ENCODE results near the gene TXN.
A peak's percentile ranks its signal among the peaks of the same experiment; 100 is the strongest.

DNA sequence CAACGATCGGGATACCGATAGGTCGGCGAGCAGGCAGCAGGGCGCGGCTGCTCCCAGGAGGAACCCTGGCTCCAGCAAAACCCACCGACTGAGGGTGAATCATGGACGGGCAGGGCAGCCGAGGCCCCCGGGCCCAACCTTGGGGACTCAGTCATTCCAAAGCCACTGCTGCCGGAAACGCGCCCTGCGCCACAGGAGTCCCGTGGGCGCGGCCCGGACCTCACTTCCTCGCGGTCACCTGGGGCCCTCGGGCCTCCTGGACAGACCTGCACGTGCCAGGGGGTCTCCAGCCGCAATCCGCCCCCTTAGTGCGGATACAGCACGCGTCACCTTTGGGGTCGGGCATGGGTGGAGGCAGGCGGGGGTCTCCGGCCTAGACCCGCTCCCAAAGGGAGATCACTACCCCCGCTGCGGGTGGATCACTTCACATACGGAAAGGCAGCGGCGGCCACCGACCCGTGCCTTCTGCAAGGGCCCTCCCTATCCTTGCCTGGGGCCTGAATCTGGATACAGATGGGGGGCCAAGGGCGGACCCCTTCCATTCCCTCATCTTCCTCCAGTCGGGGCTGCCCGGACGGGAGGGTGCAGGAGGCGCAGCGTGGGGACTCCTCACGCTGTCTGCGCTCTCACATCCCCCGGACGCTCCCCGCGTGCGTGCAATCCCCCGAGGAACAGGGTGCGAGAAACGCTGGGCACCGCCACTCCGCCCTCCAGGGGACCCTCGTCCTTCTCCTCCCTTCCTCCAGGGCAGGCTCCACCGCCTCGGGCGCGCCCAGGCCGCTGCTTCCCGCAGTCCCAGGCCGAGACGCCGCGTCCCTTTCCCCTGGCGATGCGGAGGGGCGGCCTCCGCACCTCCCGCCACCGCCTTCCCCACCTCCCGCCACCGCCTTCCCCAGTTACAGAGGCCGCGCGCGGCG lies 586 bp downstream of the TXN start:
- TF ChIP-seq CTCF (IDR thresholded peaks at IDR 0.05) (no peak), POLR2A (IDR thresholded peaks at IDR 0.05) (peak; percentile 13), POLR2AphosphoS5 (IDR thresholded peaks at IDR 0.05) (peak in 2 of 3 donors; percentile 37 to 44)

Measured in breast epithelium (tissue), 3 donors.